HG03378 (cell line): ENCODE measurements around the gene DDX47.
A peak's percentile ranks its signal among the peaks of the same experiment; 100 is the strongest.
"Not testable (repeated sequence)": the region's sequence is repeated elsewhere in the genome, so short reads cannot be mapped to it uniquely, and the experiment has no call there.

Experiments
- ATAC-seq: cut with Tn5 transposase; IDR thresholded peaks from one replicate; pipeline ENCODE4 v1.9.1; 2021; ENCODE audit warnings: mild to moderate bottlenecking, moderate library complexity; ENCODE audit not compliant: unreplicated experiment

The DDX47 gene

DNA sequence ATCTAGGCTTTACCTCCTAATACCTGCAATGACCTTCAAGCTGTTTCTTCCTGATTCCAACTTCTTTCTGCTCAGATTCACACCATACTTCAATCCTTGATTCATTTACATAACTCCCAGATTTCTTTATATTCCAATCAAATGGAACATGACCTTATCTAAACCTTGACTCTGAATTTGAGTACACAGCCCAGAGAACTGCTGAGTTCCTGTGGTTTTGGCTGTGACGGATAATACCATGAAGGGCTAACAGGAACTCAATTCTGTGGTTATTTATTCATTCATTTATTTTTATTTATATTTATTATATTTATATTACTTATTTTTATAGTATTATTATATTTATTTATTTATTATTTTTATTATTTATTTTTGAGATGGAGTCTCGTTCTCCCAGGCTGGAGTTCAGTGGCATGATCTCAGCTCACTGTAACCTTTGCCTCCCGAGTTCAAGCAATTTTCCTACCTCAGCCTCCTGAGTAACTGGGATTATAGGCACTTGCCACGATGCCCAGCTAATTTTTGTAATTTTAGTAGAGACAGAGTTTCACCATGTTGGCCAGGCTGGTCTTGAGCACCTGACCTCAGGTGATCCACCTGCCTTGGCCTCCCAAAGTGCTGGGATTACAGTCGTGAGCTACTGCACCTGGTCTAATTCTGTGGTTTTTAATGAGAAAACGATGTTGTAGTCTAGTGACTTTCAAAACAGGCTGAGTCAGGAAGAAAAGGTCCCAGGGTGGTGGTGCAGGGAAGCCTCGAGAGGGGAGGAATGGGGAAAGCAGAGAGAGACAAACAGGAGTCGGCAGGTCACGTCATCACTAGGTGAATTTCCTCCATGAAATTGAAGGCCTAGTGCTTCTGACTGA is 16.0 kb upstream of the DDX47 start:
- no peak for ATAC-seq

DNA sequence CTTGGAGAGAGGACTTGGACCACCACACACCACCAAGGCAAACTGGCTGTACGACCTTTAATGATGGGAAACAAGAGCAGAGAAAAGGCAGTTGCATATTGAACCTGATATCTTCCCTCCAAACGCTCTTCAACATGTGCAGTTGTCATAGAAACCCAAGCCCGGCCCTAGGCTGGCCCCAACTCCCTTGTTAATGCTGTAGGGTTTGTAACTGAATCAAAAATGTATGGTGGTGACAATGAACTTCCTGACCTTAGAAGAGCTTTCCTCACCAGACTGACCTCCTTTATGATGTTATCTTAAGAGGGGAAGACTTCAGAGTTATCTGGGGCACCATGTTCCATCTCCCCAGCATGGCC is 15.4 kb upstream of the DDX47 start:
- ATAC-seq, result no peak

DNA sequence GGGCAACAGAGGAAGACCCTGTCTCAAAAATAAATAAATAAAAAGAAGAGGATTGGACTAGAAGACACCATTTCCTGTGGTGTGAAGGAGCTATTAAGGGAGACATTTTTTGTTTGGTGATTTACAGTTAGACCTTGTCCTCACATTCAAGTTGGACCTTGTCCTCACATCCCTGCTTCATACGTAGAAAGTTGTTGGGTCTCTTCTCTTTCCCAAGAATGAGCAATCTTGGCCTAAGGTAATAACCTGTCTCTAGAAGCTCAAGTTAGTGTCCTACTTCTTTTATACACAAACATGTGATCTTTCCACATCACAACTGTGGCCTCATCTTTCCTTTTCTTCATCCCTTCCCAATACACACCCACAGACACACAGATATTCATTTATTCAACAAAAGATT is 14.7 kb upstream of the DDX47 start:
- no peak for ATAC-seq

DNA sequence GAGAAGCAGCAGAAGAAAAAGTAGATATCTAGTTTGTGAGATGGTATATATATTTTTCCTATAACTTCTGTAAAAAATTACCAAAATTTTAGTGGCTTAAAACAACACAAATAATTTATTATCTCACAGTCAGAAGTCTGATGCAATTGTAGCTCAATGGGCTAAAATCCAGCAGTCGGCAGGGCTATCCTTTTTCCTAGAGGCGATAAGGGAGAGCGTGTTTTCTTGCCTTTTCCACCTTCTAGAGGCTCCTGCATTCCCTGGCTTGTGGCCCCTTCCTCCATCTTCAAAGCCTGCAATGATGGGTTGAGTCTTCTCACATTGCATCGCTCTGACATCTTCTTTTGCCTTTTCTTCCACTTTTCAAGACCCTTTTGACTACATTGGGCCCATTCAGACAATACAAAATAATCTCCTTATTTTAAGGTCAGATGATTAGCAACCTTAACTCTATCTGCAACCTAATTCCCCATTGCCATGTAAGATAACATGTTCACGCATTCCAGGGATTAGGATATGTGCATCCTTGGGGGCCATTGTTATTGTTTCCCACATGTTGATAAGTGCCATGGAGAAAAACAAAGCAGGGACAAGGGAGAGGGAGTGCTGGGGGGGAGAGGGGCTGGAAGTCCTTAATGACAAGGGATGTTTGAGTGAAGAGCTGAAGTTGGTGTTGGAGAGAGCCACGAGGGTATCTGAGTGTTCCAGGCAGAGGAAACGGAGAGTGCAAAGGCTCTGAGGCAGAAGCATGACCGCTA is 13.8 kb upstream of the DDX47 start:
- ATAC-seq, result no peak

DNA sequence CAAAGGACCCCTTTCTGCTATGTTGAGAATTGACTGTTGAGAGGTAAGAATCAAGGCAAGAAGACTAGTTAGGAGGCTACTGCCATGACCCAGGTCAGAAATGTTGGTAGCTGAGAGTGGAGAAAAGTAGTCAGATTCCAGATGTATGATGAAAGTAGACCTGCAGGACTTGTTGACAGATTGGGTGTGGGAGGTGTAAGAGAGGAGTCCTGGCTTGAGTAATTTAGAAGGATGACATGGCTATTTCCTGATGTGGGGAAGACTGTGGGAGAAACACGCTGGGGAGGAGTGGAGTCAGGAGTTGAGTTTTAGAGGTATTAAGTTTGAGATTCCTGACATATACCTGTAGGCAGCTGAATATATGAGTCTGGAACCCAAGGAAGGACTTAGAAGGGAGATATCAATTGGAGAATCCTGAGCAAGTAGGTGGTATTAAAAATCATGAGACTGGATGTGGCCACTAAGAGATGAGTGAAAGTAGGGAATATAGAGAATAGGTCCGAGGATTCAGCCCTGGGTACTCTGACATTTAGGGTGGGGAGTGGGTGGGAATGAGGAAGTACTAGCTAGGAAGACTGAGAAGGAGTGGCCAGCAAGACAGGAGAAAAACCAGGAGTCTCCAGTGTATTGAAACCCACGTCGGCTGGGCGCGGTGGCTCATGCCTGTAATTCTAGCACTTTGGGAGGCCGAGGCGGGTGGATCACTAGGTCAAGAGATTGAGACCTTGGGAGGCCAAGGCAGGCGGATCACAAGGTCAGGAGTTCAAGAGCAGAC is 12.6 kb upstream of the DDX47 start:
- no peak for ATAC-seq

DNA sequence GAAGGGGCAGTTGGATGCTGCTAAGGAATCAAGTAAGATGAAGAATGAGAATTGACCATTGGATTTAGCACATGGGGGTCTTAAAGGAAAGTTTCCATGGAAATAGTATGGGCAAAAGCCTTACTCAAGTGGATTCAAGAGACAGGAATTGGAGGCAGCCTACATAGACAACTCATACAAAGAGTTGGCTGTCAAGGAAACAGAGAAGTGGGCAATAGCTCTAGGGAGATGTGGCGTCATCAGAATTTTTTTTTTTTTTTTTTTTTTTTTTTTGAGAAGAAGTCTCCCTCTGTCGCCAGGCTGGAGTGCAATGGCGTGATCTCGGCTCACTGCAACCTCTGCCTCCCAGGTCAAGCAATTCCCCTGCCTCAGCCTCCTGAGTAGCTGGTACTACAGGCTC is 11.5 kb upstream of the DDX47 start:
- ATAC-seq, result not testable (repeated sequence)

DNA sequence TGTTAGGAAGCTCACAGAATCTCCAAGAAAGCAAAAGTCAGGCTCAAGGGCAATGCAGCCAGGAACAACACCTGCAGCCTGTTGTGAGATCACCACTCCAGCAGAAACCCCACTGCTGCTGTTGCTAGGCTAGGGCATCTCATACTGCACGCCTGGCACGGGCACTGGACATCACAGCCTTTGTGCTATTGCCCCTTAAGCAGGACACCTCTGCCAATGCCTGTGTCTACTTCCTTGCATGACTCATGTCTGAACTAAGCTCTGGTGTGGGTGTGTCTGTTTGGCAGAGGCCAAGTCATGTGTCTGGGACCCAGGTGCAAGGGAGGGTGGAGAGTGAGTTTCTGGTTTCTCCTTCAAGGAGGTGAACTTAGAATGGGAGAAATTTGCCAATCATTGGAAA is 10.0 kb upstream of the DDX47 start:
- ATAC-seq, result peak; percentile 84

DNA sequence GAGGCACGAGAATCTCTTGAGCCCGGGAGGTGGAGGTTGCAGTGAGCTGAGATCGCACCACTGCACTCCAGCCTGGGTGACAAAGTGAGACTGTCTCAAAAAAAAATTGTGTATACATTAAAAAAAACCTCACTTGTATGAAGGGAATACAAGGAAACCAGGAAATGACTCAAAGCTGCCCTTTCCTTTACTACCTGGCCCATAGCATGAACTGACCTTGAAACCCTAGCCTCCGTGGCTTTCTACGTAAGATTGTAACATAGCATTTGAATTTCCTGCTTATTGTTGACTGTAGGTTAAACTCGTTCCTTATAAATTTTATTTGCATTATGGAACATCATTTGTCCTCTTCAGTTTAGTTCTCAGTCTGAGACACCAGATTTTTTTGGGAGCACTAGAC is 9.1 kb upstream of the DDX47 start:
- ATAC-seq, result no peak

DNA sequence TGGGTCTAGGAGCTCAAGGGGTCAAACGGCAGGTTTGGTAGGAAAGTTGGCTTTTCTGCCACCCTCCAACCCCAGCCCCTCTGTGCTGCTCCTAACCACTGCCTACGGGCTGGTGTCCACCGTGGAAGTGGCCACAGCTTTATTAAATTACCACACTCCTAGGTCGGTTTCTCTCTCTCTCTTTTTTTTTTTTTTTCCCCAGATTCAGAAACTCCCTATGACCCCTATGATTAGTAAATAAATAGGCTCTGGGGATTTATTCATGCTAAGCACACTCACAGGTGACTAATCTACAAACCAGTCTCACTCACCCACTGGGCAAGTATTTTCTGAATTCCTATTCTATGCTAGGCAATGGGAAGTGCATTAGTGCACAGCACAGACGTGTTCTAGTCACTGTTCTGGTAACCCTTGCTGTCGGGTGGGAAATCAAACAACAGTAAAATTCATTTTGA is 8.7 kb upstream of the DDX47 start:
- no peak for ATAC-seq

DNA sequence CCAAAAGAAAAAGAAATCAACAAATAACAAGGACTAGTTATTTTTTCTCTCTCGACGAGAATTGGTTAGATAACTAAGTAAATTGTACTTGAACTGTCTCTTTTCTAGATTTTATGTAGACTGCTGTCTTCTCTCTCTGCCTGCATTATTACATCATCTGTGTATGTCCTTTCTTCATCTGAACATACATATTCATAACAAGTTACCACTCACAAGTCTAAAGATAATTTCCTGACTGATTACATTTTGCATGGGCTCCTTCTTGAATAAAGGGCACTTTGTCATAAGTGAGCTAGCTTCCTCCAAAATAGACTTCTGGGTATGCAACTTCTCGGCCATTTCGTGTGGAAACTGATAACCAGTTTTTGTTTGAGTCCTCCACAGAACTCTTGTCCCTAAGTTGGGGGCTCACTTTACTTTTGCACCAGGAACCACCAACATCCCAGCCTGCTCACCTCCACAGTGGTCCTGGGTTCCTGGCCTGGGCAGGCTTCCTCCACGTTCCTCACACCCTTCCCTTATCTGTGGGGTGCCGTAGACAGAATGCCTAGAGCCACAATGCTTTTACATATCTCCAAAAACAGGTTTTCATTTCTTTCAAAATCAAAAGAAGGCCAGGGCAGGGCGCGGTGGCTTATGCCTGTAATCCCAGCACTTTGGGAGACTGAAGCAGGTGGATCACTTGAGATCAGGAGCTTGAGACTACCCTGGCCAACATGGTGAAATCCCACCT is 6.2 kb upstream of the DDX47 start:
- no peak for ATAC-seq

DNA sequence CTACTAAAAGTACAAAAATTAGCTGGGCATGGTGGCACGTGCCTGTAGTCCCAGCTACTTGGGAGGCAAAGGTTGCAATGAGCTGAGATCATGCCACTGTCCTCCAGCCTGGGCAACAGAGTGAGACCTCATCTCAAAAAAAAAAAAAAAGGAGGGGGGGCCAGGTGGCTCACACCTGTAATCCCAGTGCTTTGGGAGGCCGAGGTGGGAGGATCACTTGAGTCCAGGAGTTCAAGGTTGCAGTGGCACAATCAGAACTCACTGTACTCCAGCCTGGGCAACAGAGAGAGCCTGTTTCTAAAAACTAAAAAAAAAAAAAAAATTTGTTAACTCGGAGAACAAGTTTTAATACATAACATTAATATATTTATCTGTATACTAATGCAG is 5.6 kb upstream of the DDX47 start:
- not testable (repeated sequence) for ATAC-seq

DNA sequence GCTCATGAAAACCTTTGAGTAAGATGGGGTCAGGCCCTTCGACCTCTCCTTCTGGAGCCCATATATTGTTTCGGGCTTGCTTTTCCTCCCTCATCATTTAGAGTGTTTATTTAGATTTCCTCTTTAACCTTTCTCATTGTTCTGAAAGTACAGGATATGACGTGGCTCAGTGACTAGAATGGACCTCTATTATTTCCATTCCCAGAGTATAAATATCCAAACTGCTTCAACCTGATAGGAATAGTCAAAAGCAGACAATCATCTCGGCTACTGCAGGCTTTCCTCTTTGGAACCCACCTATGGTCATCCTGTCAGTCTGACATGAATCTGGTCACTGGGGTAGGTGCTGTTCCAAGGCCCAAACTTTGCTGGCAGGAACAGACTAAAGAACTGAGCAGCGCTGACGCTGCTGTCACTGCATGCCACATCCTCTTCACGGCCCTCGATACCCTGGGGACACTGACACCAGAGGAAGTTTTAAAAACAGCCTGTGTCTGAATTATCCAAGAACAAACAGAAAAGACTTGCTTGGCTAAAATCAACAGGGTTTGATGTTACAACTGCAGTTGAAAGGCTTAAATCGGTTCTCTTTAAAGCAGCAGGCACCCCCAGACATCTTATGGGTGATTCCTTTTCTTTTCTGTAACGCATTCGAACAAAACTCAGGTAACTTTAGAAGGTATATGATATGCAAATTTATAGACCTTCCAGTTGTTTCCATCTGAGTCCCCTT is 5.0 kb upstream of the DDX47 start:
- ATAC-seq, result peak; percentile 69

DNA sequence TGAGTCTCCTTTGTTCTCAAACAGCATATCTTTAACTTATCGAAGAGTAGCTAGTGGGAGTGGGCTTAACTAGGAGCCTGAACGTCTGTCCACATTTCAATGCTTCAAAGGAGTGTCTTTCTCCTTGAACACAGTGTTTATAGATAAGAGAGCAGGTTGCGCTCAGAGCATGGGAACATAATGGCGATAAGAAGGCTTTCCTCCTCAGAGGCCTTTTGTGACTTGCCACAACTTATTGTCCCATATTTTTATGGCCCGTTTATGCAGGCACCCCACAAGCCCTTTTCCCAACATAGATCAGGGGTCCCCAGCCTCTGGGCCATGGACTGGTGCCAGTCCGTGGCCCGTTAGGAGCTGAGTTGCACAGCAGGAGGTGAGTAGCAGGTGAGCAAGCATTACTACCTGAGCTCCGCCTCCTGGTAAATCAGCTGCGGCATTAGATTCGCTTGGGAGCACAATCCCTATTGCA is 2.6 kb upstream of the DDX47 start:
- ATAC-seq, result no peak

DNA sequence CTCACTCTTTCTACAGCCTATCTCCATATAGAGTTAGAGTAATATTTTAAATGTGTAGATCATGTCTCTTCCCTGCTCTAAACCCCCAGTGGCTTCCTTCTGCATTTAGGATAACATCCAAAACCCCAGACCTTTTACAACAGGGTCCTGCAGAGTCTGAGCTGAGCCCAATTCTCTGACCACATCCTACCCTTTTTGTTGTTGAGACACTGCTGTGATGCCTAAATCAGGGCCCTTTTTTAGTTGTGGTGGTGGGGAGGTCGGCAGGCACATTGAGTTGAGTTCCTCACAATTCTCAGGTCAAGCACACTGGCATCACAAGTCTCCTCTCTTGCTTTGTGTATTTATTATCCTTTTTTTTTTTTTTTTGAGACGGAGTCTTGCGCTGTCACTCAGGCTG is 1.8 kb upstream of the DDX47 start:
- no peak for ATAC-seq

DNA sequence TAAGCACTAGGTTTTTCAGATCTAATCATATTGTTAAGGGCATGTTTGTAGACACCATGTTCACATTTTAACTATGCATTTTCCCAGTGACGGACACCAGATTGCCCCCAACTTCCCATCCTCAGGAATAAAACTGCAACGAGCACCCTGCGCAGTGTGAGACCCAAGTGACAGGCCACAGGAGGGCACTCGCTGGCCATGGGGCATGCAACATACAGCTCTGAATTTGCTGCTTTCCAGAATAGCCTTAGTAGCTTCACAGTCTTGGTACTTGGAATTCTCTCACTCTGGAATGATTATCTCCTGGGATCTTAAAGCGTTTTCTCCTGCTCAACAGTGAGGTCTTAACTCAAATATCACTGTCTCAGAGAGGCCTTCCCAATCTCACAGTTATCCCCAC is 972 bp upstream of the DDX47 start:
- no peak for ATAC-seq

DNA sequence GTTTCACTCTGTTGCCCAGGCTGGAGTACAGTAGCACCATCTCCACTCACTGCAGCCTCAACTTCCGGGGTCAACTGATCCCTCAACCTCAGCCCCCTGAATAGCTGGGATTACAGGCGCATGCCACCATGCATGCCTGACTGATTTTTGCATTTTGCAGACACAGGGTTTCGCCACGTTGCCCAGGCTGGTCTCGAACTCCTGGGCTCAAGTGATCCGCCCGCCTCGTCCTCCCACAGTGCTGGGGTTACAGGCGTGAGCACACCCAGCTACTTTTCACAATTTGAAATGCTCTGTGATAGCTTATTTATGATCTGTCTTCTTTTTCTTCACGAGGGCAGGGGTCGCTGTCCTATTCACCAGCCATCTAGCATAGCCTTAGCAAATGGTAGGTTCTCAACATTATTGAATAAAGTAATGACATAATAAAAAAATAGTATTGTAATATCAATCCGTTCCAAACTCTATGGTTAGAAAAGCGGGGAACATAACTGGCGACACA is 477 bp upstream of the DDX47 start:
- ATAC-seq, result no peak

DNA sequence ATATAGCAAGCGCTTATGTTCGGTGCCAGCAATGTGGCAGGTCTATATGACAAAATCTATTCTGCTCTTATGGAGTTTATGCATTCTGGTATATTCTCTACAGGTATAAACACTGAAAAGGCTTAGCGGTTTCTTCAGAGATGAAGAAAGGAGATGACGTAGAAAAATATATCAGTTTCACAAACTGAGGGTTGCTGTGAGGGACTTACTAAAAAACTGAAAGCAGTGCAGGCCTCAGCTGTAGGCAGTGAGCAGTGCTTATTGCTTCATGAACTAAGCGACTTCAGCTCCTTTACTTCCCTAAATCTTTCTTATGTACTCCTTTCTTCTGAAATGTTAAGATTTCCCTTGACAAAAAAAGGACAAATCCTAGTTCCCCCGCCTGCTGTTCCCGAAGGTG is 4.5 kb downstream of the DDX47 start:
- no peak for ATAC-seq

DNA sequence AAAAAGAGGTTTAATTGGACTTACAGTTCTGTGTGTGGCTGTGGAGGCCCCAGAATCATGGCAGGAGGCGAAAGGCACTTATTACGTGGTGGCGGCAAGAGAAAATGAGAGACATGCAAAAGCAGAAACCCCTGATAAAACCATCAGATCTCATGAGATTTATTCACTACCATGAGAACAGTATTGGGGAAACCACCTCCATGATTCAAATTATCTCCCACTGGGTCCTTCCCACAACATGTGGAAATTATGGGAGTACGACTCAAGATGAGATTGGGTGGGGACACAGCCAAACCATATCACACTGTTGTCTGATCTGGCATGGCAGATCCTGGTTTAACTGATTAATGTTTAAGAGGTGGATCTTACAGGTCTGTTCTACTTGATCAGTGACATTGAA is 5.6 kb downstream of the DDX47 start:
- no peak for ATAC-seq

DNA sequence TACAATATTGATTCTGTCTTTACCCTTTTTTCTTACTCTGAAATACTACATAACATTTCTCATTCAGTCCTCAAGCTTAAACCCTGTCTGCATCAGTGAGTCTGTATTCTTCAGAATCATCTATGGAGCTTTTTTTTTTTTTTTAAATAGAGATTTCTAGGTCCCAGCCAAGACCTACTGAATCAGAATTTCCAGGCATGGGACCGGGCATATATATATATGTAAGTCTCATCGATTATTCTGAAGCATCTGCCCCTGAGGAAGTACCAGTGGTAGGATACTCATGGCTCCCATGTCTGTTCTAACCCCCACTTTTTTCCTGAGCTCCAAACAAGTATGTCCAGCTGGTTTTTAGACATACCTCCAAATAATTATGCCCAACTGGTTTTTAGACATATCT is 6.1 kb downstream of the DDX47 start:
- ATAC-seq, result no peak

DNA sequence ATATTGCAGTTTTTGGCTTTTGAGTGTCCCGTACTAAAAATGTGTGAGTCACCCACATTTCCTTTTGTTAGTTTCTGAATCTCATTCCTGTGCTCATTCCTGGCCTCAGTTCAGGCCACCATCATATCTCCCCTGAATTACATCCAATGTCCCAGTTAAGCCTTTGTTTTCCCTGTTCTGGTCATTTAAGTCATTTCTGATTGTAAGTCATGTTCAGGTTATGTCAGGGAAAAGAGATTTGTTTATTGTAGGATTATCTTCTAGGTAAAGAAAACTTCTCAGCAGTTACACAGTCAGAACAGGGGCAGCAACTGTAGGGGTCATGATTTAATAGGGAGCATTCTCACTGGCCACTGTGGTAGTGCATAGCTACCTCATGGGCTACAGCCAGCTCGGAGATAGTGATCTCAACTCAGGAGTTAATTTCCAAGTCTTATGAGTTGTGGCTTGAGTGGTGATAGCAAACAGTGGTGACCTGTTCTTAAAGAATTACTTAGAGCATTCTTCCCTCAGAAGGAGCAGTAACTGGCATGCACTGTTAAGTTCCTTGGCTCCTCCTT is 6.7 kb downstream of the DDX47 start:
- ATAC-seq, result no peak
